Ovary (tissue), 9 donors: ENCODE measurements around the gene TPM2. TPM values are rescaled to one million over a fixed set of nuclear protein-coding genes. Genes with fewer than 3 reads are reported as not detected.

ENCODE experiments used
- DNase-seq, 5 donors: peaks; one replicate each; pipeline ENCODE4 v3.0.0-alpha.2; 2019 to 2020
- H3K27ac ChIP-seq, 2 donors: fragments of 200-600 bp; one replicate each; pipeline versions ENCODE4 v1.5.1 to v1.8.0; 2019 to 2022
- H3K27me3 ChIP-seq: fragments of 200-600 bp; one replicate; pipeline ENCODE4 v1.8.0; 2022
- H3K36me3 ChIP-seq: fragments of 200-600 bp; sonication (generic); one replicate; pipeline ENCODE4 v1.5.1; 2019
- H3K4me1 ChIP-seq: one replicate; pipeline ENCODE4 v1.8.1; 2013; ENCODE audit warnings: mild to moderate bottlenecking, moderate library complexity; ENCODE audit not compliant: insufficient read depth
- H3K4me3 ChIP-seq: fragments of 200-600 bp; sonication (generic); one replicate; pipeline ENCODE4 v1.5.1; 2017
- H3K9me3 ChIP-seq, 2 donors: fragments of 200-600 bp in 1 of 2; sonication (generic) in 1 of 2; one replicate each; pipeline versions ENCODE4 v1.5.1 to v1.8.1; 2013 to 2019; ENCODE audit warnings: mild to moderate bottlenecking in 1 of 2, moderate library complexity in 1 of 2
- CTCF ChIP-seq, 3 donors: fragments of 450-650 bp in 2 of 3; fragments of 200-600 bp in 1 of 3; IDR thresholded peaks; one replicate each; pipeline versions ENCODE4 v1.5.1 to v1.8.0; 2016 to 2022; ENCODE audit warnings: antibody characterized with exemption in 3 of 3, mild to moderate bottlenecking in 1 of 3
- EP300 ChIP-seq: sonication (generic); formaldehyde crosslinking; IDR thresholded peaks from one replicate; pipeline ENCODE4 v1.6.1; 2017; ENCODE audit warnings: antibody characterized with exemption
- POLR2A ChIP-seq: fragments of 450-650 bp; IDR thresholded peaks from one replicate; pipeline ENCODE4 v1.6.1; 2017; ENCODE audit warnings: antibody characterized with exemption, mild to moderate bottlenecking, moderate library complexity
- WGBS, 3 donors: extraction: QIAGEN DNeasy Blood & Tissue Kit in 1 of 3; methylation state at CpG; one replicate each; pipeline versions ENCODE4 v1.1.5 to v1.1.7; 2013 to 2017; 5-methylcytosine and 5-hydroxymethylcytosine counted together
- intact Hi-C, 4 donors: fragments of 100-400 bp; cut with DNase I; formaldehyde crosslinking; loops; one replicate each; pipeline versions ENCODE4 v1.11.0 to v1.15.1; 2022 to 2023
- polyA plus RNA-seq, 2 donors: library from polyadenylated mRNA; stranded (reverse); fragments of 200-250 nt in 1 of 2; fragments of 350-450 nt in 1 of 2; fragmentation: Illumina TruSeq in 1 of 2; extraction: RNeasy Lipid Tissue Mini Kit (QIAGEN cat#74804) in 1 of 2; gene quantifications; one replicate each; pipeline ENCODE4 v1.2.3, GENCODE V29; 2013 to 2014
- total RNA-seq, 7 donors: library from RNA; depleted of rRNA in 2 of 7; stranded (reverse); fragments of >200 nt in 2 of 7; fragmentation: NEBNext Ultra II Directional in 3 of 7; extraction: Animal tissue kit (Norgen Biotek cat#: 25700) in 3 of 7; gene quantifications; one replicate each; pipeline versions ENCODE4 v1.1.0 to v1.2.4, GENCODE V29; 2016 to 2023
- donor health status: DM: no; HTN: no; CAD: no; lungs with moderate emphysema.
- donor health status: DM: no; HTN: no; CAD: no.
- donor health status: Bipolar disorder and iron deficiency.
- donor health status: DM: yes; HTN: yes; CAD: no.
- donor health status: DM: no; HTN: no; CAD: no.
- donor health status: DM: yes; HTN: yes; CAD: no.

TPM2 gene
- total and polyA plus RNA-seq, 9 donors: 179 to 853 (median 414) TPM

- Histone ChIP-seq H3K27me3 (no peaks in the 10 kb centered on the region), H3K27ac (no peak overlapping the region), H3K4me1 (peaks cover 15% of the 10 kb centered on the region), H3K36me3 (no peaks in the 10 kb centered on the region), H3K9me3 (no peaks in the 10 kb centered on the region), H3K4me3 (no peak overlapping the region)
- TF ChIP-seq EP300 (no peak), CTCF (IDR thresholded peaks at IDR 0.05) (no peak), POLR2A (no peak)
- intact Hi-C loops: no loop called here
- WGBS, 3 donors: 91 to 92% (median 92%) methylated on average over 8 of the region's 8 CpGs
- no peak for DNase-seq
Measured at GRCh38 chr9:35723908-35724307, 34.2 kb upstream of the TPM2 start.

GRCh38 chr9:35723426-35723825 lies 33.7 kb upstream of the TPM2 start:
- Histone ChIP-seq H3K27me3 (no peaks in the 10 kb centered on the region), H3K27ac (no peak overlapping the region), H3K4me1 (peaks cover 11% of the 10 kb centered on the region), H3K9me3 (no peaks in the 10 kb centered on the region), H3K36me3 (no peaks in the 10 kb centered on the region), H3K4me3 (no peak overlapping the region)
- no peak for TF ChIP-seq POLR2A
- no peak for TF ChIP-seq CTCF (IDR thresholded peaks at IDR 0.05)
- TF ChIP-seq EP300: no peak
- no peak for DNase-seq
- intact Hi-C loops: no loop called here
- 85 to 88% (median 86%) methylated on average over 2 of the region's 2 CpGs for WGBS, 3 donors

GRCh38 chr9:35719546-35719945 lies 29.8 kb upstream of the TPM2 start:
- intact Hi-C loops: no loop called here
- Histone ChIP-seq H3K27me3 (no peaks in the 10 kb centered on the region), H3K4me3 (no peak overlapping the region), H3K9me3 (no peaks in the 10 kb centered on the region), H3K27ac (no peak overlapping the region), H3K36me3 (no peaks in the 10 kb centered on the region), H3K4me1 (no peaks in the 10 kb centered on the region)
- no peak for TF ChIP-seq CTCF (IDR thresholded peaks at IDR 0.05)
- no peak for TF ChIP-seq POLR2A
- no peak for TF ChIP-seq EP300
- no peak for DNase-seq
- WGBS, 3 donors: 91 to 93% (median 92%) methylated on average over 4 of the region's 4 CpGs

GRCh38 chr9:35718721-35719511 lies 29.2 kb upstream of the TPM2 start:
- no peak for TF ChIP-seq EP300
- TF ChIP-seq POLR2A: no peak
- TF ChIP-seq CTCF (IDR thresholded peaks at IDR 0.05): no peak
- intact Hi-C loops: no loop called here
- Histone ChIP-seq H3K36me3 (no peaks in the 10 kb centered on the region), H3K27me3 (no peaks in the 10 kb centered on the region), H3K9me3 (no peaks in the 10 kb centered on the region), H3K4me3 (no peak overlapping the region), H3K27ac (no peak overlapping the region), H3K4me1 (no peaks in the 10 kb centered on the region)
- 86 to 89% (median 88%) methylated on average over 15 of the region's 15 CpGs for WGBS, 3 donors
- no peak for DNase-seq
